HG03175 (cell line): Measurements from ENCODE around the gene APOL2.
"Not testable (repeated sequence)": the region's sequence is repeated elsewhere in the genome, so short reads cannot be mapped to it uniquely, and the experiment has no call there.

Source experiments
- ATAC-seq: cut with Tn5 transposase; IDR thresholded peaks from one replicate; pipeline ENCODE4 v1.9.1; 2021; ENCODE audit warnings: mild to moderate bottlenecking, moderate library complexity; ENCODE audit not compliant: unreplicated experiment

APOL2 gene

GRCh38 chr22:36201630-36202319 is 37.6 kb downstream of the APOL2 start, which contains the start of gene APOL4:
APOL4 (minus strand) TSS chr22:36201809; CDS start chr22:36201734, 75 bp downstream.
- no peak for ATAC-seq

- ATAC-seq, result not testable (repeated sequence)
These were observed 38.3 kb downstream of the APOL2 start for GRCh38 chr22:36201025-36201424.

GRCh38 chr22:36199001-36199551 is 40.3 kb downstream of the APOL2 start:
- no peak for ATAC-seq

- no peak for ATAC-seq
These were observed 40.8 kb downstream of the APOL2 start for GRCh38 chr22:36198536-36198935.

GRCh38 chr22:36197514-36198146 is 41.7 kb downstream of the APOL2 start:
- no peak for ATAC-seq

GRCh38 chr22:36197065-36197440 is 42.3 kb downstream of the APOL2 start:
- ATAC-seq, result no peak

GRCh38 chr22:36196254-36197064 is 42.9 kb downstream of the APOL2 start:
- ATAC-seq, result no peak

GRCh38 chr22:36194971-36195370 is 44.4 kb downstream of the APOL2 start:
- no peak for ATAC-seq

- no peak for ATAC-seq
These were observed 44.9 kb downstream of the APOL2 start for GRCh38 chr22:36194385-36194784.

GRCh38 chr22:36193577-36193976 is 45.8 kb downstream of the APOL2 start:
- ATAC-seq, result no peak

GRCh38 chr22:36193171-36193570 is 46.2 kb downstream of the APOL2 start:
- no peak for ATAC-seq

- no peak for ATAC-seq
These were observed 46.8 kb downstream of the APOL2 start for GRCh38 chr22:36192542-36192941.

GRCh38 chr22:36191106-36191836 is 48.1 kb downstream of the APOL2 start:
- no peak for ATAC-seq

GRCh38 chr22:36187862-36188261 is 51.5 kb downstream of the APOL2 start:
- not testable (repeated sequence) for ATAC-seq

- no peak for ATAC-seq
These were observed 53.3 kb downstream of the APOL2 start for GRCh38 chr22:36185828-36186624.

- no peak for ATAC-seq
These were observed 54.8 kb downstream of the APOL2 start for GRCh38 chr22:36184433-36185025.

GRCh38 chr22:36183446-36183845 is 55.9 kb downstream of the APOL2 start:
- no peak for ATAC-seq

- no peak for ATAC-seq
These were observed 56.5 kb downstream of the APOL2 start for GRCh38 chr22:36182857-36183256.

- ATAC-seq, result no peak
These were observed 57.3 kb downstream of the APOL2 start for GRCh38 chr22:36182056-36182455.

- ATAC-seq, result no peak
These were observed 58.4 kb downstream of the APOL2 start for GRCh38 chr22:36180928-36181327.
